WTC11 (cell line): ENCODE data around the gene LMF1. TPM values are rescaled to one million over a fixed set of nuclear protein-coding genes. Genes with fewer than 3 reads are reported as not detected.

ENCODE experiments used
- ATAC-seq: fragments of 200-7000 bp; cut with Tn5 transposase; 2 replicates; pipeline ENCODE4 v1.10.0; 2021; ENCODE audit warnings: mild to moderate bottlenecking, moderate library complexity
- CTCF ChIA-PET: fragments of 300-600 bp; sonication (Branson Sonifier 250); formaldehyde crosslinking; loops from one replicate; lab custom pipeline; 2021; ENCODE audit warnings: antibody characterized with exemption; lab: Charles Lee
- POLR2A ChIA-PET: fragments of 350-600 bp; sonication (Branson Sonifier 250); formaldehyde crosslinking; loops from one replicate; lab custom pipeline; 2021; ENCODE audit warnings: antibody characterized with exemption; lab: Charles Lee
- DNase-seq: peaks from one replicate; pipeline ENCODE4 v3.0.0; 2021; ENCODE audit warnings: low spot score
- H3K27ac Mint-ChIP-seq: 2 replicates; pipeline ENCODE4 v1.8.0; 2021; ENCODE audit warnings: mixed read lengths
- H3K27me3 Mint-ChIP-seq: 2 replicates; pipeline ENCODE4 v1.8.0; 2021; ENCODE audit warnings: low read depth, mild to moderate bottlenecking, moderate library complexity, mixed read lengths
- H3K36me3 Mint-ChIP-seq: 2 replicates; pipeline ENCODE4 v1.8.0; 2021; ENCODE audit warnings: mixed read lengths
- H3K4me1 Mint-ChIP-seq: 2 replicates; pipeline ENCODE4 v1.8.0; 2022; ENCODE audit warnings: mixed read lengths
- H3K4me3 Mint-ChIP-seq: 2 replicates; pipeline ENCODE4 v1.8.0; 2021; ENCODE audit warnings: mild to moderate bottlenecking, moderate library complexity, mixed read lengths
- H3K9me3 Mint-ChIP-seq: 2 replicates; pipeline ENCODE4 v1.8.0; 2021; ENCODE audit warnings: mixed read lengths
- ETV6 ChIP-seq: sonication (generic); formaldehyde crosslinking; IDR thresholded peaks from 2 replicates; pipeline ENCODE4 v1.8.1; 2022; ENCODE audit warnings: mild to moderate bottlenecking, missing genetic modification reagents
- FOXJ3 ChIP-seq: sonication (generic); formaldehyde crosslinking; IDR thresholded peaks from 2 replicates; pipeline ENCODE4 v1.9.0; 2021; ENCODE audit warnings: missing genetic modification reagents, mild to moderate bottlenecking, borderline replicate concordance
- HMGA2 ChIP-seq: fragments of 250-450 bp; sonication (Bioruptor Pico); IDR thresholded peaks from 2 replicates; pipeline ENCODE4 v1.4.0; 2021; ENCODE audit warnings: mild to moderate bottlenecking, moderate library complexity
- IRF2 ChIP-seq: sonication (generic); formaldehyde crosslinking; IDR thresholded peaks from 2 replicates; pipeline ENCODE4 v1.8.0; 2022; ENCODE audit warnings: low read depth, missing genetic modification reagents, borderline replicate concordance
- NFATC4 ChIP-seq: fragments of 250-450 bp; sonication (Bioruptor Pico); IDR thresholded peaks from 2 replicates; pipeline ENCODE4 v1.9.0; 2021; ENCODE audit warnings: mild to moderate bottlenecking
- NR3C1 ChIP-seq: sonication (generic); formaldehyde crosslinking; conservative IDR thresholded peaks from 2 replicates; pipeline ENCODE4 v1.8.1; 2023; ENCODE audit warnings: low read depth, mild to moderate bottlenecking, missing genetic modification reagents
- SOX15 ChIP-seq: fragments of 250-450 bp; sonication (Bioruptor Pico); IDR thresholded peaks from 2 replicates; pipeline ENCODE4 v1.9.0; 2021; ENCODE audit warnings: mild to moderate bottlenecking
- ZNF232 ChIP-seq: sonication (generic); formaldehyde crosslinking; IDR thresholded peaks from 2 replicates; pipeline ENCODE4 v1.8.0; 2022; ENCODE audit warnings: mild to moderate bottlenecking, missing genetic modification reagents
- ZNF317 ChIP-seq: sonication (generic); formaldehyde crosslinking; IDR thresholded peaks from 2 replicates; pipeline ENCODE4 v1.8.1; 2023; ENCODE audit warnings: low read depth, mild to moderate bottlenecking, moderate library complexity, missing genetic modification reagents, borderline replicate concordance
- ZNF396 ChIP-seq: fragments of 250-450 bp; sonication (Bioruptor Pico); IDR thresholded peaks from 2 replicates; pipeline ENCODE4 v1.8.0; 2021; ENCODE audit warnings: mild to moderate bottlenecking, moderate library complexity, borderline replicate concordance
- ZNF416 ChIP-seq: fragments of 250-450 bp; sonication (Bioruptor Pico); IDR thresholded peaks from 2 replicates; pipeline ENCODE4 v1.9.0; 2021; ENCODE audit warnings: mild to moderate bottlenecking, inconsistent platforms
- ZNF423 ChIP-seq: fragments of 250-450 bp; sonication (Bioruptor Pico); IDR thresholded peaks from 2 replicates; pipeline ENCODE4 v2.1.2; 2022; ENCODE audit warnings: mild to moderate bottlenecking, moderate library complexity
- total RNA-seq: library from RNA; stranded (reverse); gene quantifications from 3 replicates; pipeline ENCODE4 v1.2.3, GENCODE V29; 2021
- TF ChIP-seq, protein P1 (sequence below): fragments of 250-450 bp; sonication (Bioruptor Pico); IDR thresholded peaks from 2 replicates; pipeline ENCODE4 v2.1.2; 2022; ENCODE audit warnings: mild to moderate bottlenecking, moderate library complexity
- TF ChIP-seq, protein P2 (sequence below): sonication (generic); formaldehyde crosslinking; IDR thresholded peaks from 2 replicates; pipeline ENCODE4 v1.8.0; 2023; ENCODE audit warnings: missing genetic modification reagents, mild to moderate bottlenecking, borderline replicate concordance
- TF ChIP-seq, protein P3 (sequence below): sonication (generic); formaldehyde crosslinking; IDR thresholded peaks from 2 replicates; pipeline ENCODE4 v1.8.1; 2023; ENCODE audit warnings: mild to moderate bottlenecking, missing genetic modification reagents
- TF ChIP-seq, protein P4 (sequence below): fragments of 250-450 bp; sonication (Bioruptor Pico); IDR thresholded peaks from 2 replicates; pipeline ENCODE4 v1.9.0; 2021; ENCODE audit warnings: mild to moderate bottlenecking
- TF ChIP-seq, protein P5 (sequence below): sonication (generic); formaldehyde crosslinking; IDR thresholded peaks from 2 replicates; pipeline ENCODE4 v1.8.1; 2023; ENCODE audit warnings: mild to moderate bottlenecking, missing genetic modification reagents

LMF1 gene
- total RNA-seq, 1 experiment from 2014 or later, result 10.5 TPM

DNA sequence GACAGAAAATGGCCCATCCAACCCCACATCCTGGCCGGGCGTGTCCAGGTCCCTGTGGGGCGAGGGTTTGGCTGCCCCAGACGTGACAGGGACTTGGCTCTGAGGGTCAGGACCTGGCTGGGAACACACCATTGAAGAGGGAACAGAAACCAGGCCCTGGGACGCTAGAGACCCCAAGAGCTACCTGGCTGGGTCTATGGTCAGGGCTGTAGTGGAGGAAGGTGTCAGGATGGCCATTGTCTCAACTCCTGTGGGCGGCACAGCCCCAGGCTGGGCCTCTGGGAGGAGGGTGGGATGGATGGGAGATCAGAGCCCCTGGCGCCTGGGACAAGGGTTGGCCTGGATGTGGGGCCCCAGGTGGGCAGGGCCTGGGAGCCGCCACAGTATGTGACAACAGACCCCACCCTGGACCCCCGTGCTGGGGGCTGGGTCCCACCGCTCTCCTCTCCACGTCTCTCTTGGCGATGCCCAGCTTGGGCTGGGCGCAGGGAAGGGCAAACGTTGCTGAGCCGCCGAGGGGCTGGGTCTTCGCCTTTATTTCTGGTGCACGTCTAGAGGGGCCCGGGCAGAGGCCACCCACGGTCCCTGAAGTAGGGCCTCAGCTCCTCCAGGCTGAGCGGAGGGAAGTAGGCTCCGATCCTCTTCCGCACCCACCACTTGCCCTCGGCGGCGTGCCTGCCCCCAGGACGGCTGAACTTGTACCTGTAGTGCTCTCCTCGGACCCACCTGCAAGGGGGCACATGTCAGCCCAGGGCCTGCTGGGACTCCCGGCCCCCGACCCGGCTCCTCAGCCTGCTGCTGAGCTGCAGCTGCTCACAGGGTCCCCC lies 116.6 kb downstream of the LMF1 start (continued):
- TF ChIP-seq ETV6 (CRISPR knock-in tag) (no peak), ZNF423 (CRISPR knock-in tag) (no peak), NFATC4 (no peak), SOX15 (CRISPR knock-in tag) (no peak)
- TF ChIP-seq, protein P1, sequence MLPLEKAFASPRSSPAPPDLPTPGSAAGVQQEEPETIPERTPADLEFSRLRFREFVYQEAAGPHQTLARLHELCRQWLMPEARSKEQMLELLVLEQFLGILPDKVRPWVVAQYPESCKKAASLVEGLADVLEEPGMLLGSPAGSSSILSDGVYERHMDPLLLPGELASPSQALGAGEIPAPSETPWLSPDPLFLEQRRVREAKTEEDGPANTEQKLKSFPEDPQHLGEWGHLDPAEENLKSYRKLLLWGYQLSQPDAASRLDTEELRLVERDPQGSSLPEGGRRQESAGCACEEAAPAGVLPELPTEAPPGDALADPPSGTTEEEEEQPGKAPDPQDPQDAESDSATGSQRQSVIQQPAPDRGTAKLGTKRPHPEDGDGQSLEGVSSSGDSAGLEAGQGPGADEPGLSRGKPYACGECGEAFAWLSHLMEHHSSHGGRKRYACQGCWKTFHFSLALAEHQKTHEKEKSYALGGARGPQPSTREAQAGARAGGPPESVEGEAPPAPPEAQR, result no peak
- TF ChIP-seq, protein P2, sequence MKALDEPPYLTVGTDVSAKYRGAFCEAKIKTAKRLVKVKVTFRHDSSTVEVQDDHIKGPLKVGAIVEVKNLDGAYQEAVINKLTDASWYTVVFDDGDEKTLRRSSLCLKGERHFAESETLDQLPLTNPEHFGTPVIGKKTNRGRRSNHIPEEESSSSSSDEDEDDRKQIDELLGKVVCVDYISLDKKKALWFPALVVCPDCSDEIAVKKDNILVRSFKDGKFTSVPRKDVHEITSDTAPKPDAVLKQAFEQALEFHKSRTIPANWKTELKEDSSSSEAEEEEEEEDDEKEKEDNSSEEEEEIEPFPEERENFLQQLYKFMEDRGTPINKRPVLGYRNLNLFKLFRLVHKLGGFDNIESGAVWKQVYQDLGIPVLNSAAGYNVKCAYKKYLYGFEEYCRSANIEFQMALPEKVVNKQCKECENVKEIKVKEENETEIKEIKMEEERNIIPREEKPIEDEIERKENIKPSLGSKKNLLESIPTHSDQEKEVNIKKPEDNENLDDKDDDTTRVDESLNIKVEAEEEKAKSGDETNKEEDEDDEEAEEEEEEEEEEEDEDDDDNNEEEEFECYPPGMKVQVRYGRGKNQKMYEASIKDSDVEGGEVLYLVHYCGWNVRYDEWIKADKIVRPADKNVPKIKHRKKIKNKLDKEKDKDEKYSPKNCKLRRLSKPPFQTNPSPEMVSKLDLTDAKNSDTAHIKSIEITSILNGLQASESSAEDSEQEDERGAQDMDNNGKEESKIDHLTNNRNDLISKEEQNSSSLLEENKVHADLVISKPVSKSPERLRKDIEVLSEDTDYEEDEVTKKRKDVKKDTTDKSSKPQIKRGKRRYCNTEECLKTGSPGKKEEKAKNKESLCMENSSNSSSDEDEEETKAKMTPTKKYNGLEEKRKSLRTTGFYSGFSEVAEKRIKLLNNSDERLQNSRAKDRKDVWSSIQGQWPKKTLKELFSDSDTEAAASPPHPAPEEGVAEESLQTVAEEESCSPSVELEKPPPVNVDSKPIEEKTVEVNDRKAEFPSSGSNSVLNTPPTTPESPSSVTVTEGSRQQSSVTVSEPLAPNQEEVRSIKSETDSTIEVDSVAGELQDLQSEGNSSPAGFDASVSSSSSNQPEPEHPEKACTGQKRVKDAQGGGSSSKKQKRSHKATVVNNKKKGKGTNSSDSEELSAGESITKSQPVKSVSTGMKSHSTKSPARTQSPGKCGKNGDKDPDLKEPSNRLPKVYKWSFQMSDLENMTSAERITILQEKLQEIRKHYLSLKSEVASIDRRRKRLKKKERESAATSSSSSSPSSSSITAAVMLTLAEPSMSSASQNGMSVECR (CRISPR knock-in tag), result no peak

DNA sequence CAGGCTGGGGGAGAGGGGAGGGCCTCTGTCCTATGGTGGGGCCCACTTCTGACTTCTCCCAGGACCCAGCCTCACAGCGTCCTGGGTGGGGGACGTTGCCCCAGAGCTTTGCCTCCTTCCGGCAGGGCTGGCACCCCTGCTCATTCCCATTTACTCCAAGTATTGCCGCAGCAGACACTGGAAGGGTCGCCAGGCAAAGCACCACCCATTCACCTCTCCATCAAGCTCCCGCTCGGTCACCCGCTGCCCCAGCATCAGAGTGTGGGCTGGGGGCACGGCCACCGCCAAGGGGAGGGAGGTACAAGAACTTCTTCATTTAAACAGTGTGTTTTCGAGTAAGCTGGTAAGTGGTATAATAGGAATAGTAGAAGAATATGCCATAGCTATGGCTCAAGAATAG lies 117.5 kb downstream of the LMF1 start:
- TF ChIP-seq FOXJ3 (CRISPR knock-in tag), result no peak
- no peak for TF ChIP-seq ZNF317 (CRISPR knock-in tag)
- TF ChIP-seq, protein P3, sequence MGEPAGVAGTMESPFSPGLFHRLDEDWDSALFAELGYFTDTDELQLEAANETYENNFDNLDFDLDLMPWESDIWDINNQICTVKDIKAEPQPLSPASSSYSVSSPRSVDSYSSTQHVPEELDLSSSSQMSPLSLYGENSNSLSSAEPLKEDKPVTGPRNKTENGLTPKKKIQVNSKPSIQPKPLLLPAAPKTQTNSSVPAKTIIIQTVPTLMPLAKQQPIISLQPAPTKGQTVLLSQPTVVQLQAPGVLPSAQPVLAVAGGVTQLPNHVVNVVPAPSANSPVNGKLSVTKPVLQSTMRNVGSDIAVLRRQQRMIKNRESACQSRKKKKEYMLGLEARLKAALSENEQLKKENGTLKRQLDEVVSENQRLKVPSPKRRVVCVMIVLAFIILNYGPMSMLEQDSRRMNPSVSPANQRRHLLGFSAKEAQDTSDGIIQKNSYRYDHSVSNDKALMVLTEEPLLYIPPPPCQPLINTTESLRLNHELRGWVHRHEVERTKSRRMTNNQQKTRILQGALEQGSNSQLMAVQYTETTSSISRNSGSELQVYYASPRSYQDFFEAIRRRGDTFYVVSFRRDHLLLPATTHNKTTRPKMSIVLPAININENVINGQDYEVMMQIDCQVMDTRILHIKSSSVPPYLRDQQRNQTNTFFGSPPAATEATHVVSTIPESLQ (CRISPR knock-in tag), result no peak
- TF ChIP-seq, protein P4, sequence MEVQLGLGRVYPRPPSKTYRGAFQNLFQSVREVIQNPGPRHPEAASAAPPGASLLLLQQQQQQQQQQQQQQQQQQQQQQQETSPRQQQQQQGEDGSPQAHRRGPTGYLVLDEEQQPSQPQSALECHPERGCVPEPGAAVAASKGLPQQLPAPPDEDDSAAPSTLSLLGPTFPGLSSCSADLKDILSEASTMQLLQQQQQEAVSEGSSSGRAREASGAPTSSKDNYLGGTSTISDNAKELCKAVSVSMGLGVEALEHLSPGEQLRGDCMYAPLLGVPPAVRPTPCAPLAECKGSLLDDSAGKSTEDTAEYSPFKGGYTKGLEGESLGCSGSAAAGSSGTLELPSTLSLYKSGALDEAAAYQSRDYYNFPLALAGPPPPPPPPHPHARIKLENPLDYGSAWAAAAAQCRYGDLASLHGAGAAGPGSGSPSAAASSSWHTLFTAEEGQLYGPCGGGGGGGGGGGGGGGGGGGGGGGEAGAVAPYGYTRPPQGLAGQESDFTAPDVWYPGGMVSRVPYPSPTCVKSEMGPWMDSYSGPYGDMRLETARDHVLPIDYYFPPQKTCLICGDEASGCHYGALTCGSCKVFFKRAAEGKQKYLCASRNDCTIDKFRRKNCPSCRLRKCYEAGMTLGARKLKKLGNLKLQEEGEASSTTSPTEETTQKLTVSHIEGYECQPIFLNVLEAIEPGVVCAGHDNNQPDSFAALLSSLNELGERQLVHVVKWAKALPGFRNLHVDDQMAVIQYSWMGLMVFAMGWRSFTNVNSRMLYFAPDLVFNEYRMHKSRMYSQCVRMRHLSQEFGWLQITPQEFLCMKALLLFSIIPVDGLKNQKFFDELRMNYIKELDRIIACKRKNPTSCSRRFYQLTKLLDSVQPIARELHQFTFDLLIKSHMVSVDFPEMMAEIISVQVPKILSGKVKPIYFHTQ (CRISPR knock-in tag), result no peak
- no peak for TF ChIP-seq ZNF232
- TF ChIP-seq, protein P5, sequence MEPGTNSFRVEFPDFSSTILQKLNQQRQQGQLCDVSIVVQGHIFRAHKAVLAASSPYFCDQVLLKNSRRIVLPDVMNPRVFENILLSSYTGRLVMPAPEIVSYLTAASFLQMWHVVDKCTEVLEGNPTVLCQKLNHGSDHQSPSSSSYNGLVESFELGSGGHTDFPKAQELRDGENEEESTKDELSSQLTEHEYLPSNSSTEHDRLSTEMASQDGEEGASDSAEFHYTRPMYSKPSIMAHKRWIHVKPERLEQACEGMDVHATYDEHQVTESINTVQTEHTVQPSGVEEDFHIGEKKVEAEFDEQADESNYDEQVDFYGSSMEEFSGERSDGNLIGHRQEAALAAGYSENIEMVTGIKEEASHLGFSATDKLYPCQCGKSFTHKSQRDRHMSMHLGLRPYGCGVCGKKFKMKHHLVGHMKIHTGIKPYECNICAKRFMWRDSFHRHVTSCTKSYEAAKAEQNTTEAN (CRISPR knock-in tag), result no peak
- TF ChIP-seq NR3C1 (CRISPR knock-in tag), result no peak
- TF ChIP-seq ZNF416 (CRISPR knock-in tag), result no peak
- no peak for TF ChIP-seq ZNF396 (CRISPR knock-in tag)
- TF ChIP-seq HMGA2 (CRISPR knock-in tag), result no peak
- no peak for TF ChIP-seq IRF2 (CRISPR knock-in tag)
- peaks cover 37% of the 10 kb centered on the region for H3K9me3 Mint-ChIP-seq
- ChIA-PET POLR2A (no interaction called here), CTCF (no interaction called here)
- DNase-seq (no peak), ATAC-seq (no peak)
- peaks cover 39% of the 10 kb centered on the region for H3K36me3 Mint-ChIP-seq
- no peaks in the 10 kb centered on the region for H3K4me1 Mint-ChIP-seq
- no peak overlapping the region for H3K27ac Mint-ChIP-seq
- no peak overlapping the region for H3K4me3 Mint-ChIP-seq
- H3K27me3 Mint-ChIP-seq, result peaks cover 11% of the 10 kb centered on the region
